ENCODE measurements around the gene RNF130. TPM values are rescaled to one million over a fixed set of nuclear protein-coding genes. Genes with fewer than 3 reads are reported as not detected.
"Not testable (repeated sequence)": the region's sequence is repeated elsewhere in the genome, so short reads cannot be mapped to it uniquely, and the experiment has no call there.

The RNF130 gene
- total RNA-seq, 1 donor from 2014 or later = 49.8 TPM

DNA sequence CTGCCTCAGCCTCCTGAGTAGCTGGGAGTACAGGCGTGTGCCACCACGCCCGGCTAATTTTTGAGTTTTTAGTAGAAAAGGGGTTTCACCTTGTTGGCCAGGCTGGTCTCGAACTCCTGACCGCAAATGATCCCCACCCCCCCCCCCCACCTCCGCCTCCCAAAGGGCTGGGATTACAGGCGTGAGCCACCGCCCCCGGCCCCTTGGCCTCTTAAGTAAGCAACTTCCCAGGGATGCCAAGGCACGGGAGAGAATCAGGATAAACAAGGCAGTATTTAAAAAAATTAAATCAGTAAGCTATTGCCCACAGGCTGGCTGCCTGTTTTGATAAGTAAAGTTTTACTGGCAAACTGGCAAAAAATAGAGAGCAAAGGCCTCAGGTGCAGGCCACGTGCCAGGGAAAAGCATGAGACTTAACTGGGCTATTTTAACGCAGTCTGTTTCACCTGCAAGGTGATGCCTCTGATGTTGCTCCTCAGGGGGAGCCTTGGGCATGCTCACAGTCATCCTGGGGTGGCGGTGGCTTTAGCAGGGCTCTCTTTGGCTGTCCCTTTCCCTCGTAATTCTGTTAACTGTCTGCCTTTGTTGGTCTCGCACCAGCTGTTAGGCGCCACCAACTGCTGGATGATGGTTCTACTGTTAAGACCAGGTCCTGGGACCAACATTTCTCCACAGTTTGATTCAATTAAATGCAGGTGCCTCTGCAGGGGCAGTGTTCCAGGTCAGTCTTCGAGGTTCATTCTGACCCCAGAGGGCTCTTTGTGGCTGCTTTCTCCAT lies 19.4 kb upstream of the RNF130 start:
- DNase-seq (no peak), ATAC-seq (ENCODE audit: poor library complexity) (peak; percentile 44)
- intact Hi-C loops (cut with DNase I) = loop anchor here (5.0 kb wide), 1 partner anchor 104 kb away; no protein-coding TSS in a partner anchor

DNA sequence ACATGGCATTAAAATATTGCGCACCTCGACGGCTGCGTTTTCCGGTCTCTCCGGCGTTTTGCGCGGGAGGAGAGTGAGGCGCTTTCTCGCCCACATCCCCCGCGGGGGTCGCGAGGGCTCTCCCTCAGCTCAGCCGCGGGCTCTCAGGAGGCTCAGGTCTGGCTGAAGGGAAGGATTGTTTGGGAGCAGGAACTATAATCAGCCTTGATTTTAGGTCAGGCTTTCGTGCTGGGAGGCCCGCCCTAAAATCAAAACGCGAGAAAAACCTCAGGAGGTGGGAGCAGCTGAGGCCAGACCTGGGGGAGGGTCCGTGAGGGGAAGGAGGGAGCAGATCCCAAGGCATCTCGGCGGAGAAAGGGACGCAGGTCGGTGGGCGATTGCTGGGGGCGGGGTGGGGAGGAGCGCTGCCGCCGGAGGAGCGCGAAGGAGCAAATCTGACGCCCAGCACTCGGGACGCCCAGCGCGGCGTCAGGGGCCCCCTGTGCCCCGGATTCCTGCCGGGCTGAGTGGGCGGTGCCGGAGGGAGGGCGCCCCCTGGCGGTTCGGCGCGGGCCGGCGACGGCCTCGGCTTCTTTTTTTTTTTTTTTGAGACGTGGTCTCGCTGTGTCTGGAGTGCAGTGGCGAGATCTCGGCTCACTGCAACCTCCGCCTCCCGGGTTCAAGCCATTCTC lies 18.7 kb upstream of the RNF130 start:
- intact Hi-C loops (cut with DNase I) = loop anchor here (5.0 kb wide), 1 partner anchor 103 kb away; no protein-coding TSS in a partner anchor
- ATAC-seq (ENCODE audit: poor library complexity) = peak; percentile 96
- DNase-seq = peak; percentile 86

DNA sequence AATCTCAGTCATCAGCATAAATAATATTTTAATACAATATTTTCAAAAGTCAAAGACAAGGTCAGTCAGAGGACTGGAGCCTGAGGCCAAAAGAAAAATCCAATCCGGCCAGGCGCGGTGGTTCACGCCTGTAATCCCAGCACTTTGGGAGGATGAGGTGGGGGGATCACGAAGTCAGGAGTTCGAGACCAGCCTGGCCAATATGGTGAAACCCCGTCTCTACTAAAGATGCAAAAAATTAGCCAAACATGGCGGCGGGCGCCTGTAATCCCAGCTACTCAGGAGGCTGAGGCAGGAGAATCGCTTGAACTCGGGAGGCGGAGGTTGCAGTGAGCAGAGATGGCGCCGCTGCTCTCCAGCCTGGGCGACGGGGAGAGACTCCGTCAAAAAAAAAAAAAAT lies 18.1 kb upstream of the RNF130 start:
- not testable (repeated sequence) for DNase-seq; ATAC-seq (ENCODE audit: poor library complexity)
- intact Hi-C loops (cut with DNase I) = loop anchor here (5.0 kb wide), 1 partner anchor 102 kb away; no protein-coding TSS in a partner anchor

DNA sequence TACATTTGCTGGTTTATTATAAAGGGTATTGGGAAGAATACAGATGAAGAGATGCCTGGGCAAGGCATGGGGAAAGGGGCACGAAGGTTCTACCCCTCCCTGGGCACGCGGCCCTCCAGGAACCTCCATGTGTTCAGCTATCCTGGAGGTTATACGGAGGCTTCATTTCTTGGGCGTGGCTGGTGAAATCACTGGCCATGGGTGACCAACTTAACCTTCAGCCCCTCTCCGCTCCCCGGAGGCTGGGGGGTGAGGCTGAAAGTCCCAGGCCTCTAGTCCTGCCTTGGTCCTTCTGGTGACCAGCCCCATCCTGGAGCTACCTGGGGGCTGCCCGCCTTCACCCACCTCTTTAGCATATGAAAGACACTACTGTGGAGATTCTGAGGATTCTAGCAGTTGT lies 17.0 kb upstream of the RNF130 start:
- intact Hi-C loops (cut with DNase I) = no loop called here
- DNase-seq (no peak), ATAC-seq (ENCODE audit: poor library complexity) (no peak)

DNA sequence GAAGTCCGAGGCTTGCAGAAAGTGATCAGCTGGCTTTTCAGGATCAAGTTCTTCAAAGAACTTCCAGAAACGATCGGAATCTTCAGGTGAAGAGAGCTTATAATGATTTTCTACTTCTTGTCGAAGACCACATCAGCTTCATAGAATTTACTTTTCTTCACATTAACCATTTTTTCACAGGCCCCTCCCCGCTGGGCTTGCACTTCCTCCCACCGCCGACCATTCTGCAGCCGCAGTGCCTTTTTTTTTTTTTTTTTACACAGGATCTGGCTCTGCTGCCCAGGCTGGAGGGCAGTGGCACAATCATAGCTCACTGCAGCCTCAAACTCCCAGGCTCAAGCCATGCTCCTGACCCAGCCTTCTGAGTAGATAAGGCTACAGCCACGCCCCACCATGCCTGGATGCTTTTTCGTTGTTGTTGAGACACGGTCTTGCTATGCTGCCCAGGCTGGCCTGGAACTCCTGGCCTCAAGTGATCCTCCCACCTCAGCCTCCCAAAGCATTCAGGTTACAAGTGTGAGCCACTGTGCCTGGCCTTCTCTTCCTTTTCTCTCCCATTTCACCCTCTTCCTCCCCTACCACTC lies 15.3 kb upstream of the RNF130 start:
- DNase-seq (no peak), ATAC-seq (ENCODE audit: poor library complexity) (no peak)
- intact Hi-C loops (cut with DNase I) = no loop called here

DNA sequence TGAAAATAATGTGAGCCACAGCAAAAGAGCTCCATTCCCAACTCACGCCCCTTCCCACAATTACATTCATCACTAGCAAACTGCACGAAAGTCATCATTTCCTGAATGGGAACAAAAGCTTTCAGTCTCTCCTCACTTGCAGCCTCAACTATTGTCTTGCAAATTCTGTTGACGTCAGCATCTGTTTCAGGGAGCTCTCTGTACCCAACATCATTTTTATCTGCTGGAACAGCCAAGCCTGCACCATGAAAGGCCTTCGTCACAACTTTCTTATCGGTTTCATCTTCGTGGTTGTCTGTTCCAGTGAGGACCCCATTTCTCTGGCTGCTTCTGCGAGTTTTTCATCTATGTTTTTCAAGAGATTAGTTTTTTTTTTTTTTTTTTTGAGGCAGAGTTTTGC lies 14.3 kb upstream of the RNF130 start:
- ATAC-seq (ENCODE audit: poor library complexity) (no peak), DNase-seq (no peak)
- intact Hi-C loops (cut with DNase I) = no loop called here

DNA sequence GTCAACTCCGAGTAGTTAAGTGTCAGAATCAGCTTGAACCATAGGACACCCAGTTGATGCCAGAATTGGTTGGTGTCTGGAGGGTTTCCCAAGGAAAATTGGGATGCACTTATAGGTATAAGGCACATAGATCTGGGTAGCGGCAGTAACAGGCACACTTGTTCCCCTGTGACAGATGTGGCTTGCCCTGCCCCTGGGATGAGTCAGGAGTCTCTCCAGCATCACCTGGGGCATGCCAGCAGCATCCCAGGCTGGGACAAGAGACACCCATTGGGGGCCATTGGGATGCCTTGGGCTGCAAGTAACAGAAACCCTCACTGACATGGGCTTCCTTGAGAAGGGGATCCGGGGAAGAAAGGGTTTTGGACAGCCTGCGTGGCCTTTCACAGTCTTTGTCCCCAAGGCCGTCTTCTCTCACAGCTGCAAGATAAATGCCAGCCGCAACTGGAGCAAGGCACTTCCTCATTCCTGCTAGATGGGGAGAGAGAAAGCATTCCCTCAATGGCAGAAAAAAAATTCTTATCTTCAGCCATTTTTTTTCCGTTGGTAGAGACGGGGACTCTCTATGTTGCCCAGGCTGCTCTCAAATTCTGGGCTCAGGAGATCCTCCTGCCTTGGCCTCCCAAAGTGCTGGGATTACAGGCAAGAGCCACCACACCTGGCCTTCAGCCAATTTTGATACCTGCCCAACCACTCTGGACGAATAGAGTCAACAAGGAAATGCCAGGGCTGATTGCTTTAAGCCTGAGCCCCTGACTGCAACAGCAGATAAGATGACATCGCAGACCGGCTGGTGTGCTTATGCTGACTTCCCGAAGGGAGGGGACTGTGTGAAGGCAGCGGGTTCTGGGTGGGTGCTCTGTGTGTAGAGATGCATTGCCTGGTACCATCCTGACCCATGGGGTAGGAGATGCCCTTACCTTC lies 13.3 kb upstream of the RNF130 start:
- no peak for DNase-seq
- intact Hi-C loops (cut with DNase I) = no loop called here
- peak; percentile 56 for ATAC-seq (ENCODE audit: poor library complexity)

DNA sequence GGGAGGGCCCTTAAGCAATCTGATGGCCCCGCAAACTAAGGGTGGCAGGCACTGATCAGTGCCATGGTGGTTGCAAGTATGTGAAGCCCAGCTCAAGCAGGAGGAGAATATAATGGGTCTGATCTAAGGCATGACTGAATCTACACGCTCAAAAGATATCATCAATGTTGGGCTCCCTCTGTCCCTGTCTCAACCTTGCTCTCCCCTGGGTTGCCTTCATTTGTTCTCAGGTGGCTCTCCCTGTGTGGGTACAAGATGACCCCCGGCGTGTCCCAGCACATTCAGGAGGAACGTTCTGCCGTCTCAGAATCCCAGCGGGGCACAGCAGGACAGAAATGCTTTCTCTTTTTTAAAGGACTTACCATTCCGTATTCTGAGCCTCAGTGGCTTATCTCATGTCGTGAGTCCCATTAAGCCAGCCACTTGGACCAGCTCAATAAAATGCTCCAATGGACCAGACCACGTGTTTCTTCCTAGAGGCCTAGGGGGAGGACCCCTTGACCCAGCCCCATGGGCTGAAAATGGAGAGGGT lies 12.0 kb upstream of the RNF130 start:
- DNase-seq = no peak
- intact Hi-C loops (cut with DNase I) = no loop called here

DNA sequence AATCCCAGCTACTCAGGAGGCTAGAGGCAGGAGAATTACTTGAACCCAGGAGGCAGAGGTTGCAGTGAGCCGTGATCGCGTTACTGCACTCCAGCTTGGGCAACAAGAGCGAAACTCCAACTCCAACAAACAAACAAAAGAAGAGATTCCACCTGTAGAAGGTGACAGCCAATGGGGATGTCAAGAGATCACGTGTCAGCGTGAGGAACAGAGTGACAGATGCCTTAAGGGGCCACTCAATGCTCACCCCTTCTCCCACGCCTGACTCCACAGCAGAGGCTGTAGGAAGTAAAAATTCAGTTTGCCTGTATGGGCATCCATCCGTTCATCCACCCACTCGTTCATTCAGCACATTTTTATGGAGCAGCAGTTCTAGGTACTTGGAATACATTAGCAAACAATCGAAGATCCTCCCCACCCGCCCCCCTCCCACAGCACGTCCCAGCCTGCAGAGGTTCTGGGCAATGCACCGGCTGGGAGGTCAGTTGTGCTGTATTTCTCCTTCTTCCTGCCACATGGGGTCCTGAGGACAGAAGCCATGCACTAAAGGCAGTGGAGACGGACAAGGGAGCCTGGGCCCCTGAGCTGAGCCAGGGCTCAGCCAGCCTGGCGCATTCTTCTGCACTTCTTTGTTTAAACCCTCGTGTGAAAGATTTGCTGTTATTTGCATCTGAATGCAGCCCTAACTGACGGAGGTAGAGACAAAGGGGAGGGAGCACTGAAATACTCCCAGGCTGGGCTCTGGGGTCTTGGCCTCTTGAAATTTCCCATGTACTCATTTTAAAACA lies 11.3 kb upstream of the RNF130 start:
- no peak for ATAC-seq (ENCODE audit: poor library complexity)
- no peak for DNase-seq
- intact Hi-C loops (cut with DNase I) = no loop called here

More for the DNA sequence above, 12.0 kb upstream of the RNF130 start:
- no peak for ATAC-seq (ENCODE audit: poor library complexity)

DNA sequence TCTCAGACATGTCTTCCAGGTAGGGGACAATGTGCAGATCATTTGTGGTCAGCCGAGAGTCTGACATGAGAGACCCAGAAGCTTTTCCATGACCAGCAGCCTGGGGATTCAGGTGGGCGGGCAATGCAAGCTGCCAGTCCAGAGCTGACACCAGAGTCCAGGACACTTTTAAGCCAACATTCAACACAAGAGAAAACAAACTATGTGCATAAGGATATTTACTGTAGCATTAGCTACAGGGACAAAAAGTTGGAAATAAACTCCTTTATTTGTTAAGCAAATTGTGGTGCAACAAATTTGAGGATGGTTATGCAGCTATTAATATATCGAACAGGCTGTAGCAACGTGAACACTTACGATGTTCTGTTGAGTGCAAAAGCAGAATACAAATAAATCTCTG lies 9.9 kb upstream of the RNF130 start:
- intact Hi-C loops (cut with DNase I) = no loop called here
- ATAC-seq (ENCODE audit: poor library complexity) = no peak
- no peak for DNase-seq

DNA sequence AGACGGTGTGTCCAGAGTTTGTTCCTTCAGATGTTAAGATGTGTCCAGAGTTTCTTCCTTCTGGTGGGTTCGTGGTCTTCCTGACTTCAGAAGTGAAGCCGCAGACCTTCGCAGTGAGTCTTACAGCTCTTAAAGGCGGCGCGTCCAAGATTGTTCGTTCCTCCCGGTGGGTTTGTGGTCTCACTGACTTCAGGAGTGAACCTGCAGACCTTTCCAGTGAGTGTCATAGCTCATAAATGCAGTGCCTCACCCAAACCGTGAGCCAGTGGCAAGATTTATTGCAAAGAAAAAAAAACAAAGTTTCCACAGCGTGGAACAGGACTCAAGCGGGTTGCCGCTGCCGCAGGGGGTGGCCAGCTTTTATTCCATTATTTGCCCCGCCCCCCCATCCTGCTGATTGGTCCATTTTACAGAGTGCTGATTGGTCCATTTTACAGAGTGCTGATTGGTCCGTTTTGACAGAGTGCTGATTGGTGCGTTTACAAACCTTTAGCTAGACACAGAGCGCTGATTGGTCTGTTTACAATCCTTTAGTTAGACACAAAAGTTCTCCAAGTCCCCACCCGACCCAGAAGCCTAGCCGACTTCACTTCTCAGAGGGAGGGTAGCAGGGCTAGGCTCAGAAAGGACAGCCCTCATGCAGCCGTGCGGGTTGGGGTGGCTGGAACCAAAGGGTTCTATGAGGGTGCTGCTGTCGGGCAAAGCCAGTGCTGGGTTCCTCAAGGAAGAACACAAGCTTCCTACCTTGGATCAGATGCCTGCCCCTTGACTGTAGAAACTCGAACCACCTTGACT lies 9.1 kb upstream of the RNF130 start:
- ATAC-seq (ENCODE audit: poor library complexity) = no peak
- peak; percentile 43 for DNase-seq
- intact Hi-C loops (cut with DNase I) = no loop called here

DNA sequence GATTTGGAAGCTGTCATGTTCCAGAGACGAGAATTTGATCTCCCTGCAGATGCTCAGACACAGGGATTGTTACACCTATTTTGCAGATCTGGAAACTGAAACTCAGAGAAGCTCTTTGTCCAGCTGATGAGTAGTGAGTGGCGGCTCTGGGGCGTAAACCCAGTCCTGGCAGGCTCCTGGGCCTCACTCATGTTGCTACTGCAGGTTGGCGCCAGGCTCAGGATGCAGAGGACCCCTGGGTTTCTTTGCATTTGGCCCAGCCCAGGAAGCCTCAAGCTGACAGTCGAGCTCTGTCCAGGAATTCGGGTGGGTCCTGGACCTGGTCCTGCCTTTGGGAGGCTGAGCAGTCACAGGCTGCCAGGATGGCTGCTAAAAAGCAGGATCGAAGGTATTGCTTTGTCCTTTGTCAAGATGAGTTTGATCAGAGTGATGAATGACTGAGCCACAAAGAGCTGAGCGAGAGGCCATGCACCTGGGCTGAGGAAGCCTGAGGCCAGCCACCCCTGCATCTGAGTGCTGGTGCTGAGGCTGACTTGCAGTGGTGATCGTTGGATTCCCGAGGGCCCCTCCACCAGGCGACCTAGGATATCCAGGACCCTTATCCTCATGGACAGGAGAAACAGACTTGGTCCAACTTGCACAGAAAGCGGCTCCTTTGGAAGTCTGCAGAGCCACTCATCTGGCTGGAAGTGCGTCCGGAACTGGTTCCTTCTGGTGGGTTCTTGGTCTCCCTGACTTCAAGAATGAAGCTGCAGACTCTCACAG lies 8.3 kb upstream of the RNF130 start:
- ATAC-seq (ENCODE audit: poor library complexity) (no peak), DNase-seq (peak; percentile 22)
- intact Hi-C loops (cut with DNase I) = loop anchor here (10.0 kb wide), 1 partner anchor 95 kb away; no protein-coding TSS in a partner anchor

DNA sequence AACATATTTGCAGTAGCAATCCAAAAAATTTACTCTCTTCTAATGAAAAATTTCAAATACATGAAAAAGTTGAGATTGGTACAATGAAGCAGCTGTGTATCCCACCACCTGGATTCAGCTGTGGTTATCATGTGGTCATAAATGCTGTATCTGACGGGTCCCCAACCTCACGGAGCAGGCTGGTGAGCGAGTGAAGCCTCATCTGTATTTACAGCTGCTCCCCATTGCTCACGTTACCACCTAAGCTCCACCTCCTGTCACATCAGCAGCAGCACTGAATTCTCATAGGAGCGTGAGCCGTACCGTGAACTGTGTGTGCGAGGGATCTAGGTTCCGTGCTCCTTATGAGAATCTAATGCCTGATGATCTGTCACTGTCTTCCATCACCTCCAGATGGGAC lies 6.8 kb upstream of the RNF130 start:
- DNase-seq = no peak
- intact Hi-C loops (cut with DNase I) = loop anchor here (10.0 kb wide), 1 partner anchor 94 kb away; no protein-coding TSS in a partner anchor
- no peak for ATAC-seq (ENCODE audit: poor library complexity)

DNA sequence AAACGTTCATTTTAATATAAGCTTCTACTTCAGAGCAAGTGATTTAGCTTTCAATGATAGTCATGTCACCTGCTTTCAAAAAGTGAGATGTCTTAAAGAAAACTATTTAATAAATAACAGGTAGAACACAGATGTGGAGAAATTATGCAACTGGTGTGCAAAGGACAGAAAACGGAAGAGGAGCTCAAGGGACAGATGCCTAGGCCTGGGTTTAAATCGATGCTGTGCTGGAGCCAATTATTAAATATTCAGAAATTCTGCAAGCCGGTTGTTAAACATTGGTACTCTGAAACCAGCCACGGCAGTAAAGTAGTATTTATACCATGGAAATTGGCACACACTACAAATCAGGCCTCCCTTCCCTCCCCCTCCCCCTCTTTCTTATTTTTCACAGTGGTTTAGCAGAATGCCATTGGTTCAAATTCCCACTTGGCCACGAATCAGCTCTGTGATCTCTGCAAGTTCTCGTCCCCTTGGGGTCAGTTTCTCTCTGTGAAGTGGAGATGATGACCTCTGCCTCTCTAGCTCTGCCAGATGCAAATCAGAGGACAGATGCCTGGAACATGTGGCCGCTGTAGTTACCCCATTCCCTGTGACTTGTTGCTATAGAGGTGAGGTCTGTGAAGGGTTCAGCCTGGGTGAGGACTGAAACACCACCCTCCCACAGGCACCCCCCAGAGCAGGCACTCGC lies 6.2 kb upstream of the RNF130 start:
- intact Hi-C loops (cut with DNase I) = loop anchor here (10.0 kb wide), 1 partner anchor 93 kb away; no protein-coding TSS in a partner anchor
- DNase-seq (no peak), ATAC-seq (ENCODE audit: poor library complexity) (no peak)

DNA sequence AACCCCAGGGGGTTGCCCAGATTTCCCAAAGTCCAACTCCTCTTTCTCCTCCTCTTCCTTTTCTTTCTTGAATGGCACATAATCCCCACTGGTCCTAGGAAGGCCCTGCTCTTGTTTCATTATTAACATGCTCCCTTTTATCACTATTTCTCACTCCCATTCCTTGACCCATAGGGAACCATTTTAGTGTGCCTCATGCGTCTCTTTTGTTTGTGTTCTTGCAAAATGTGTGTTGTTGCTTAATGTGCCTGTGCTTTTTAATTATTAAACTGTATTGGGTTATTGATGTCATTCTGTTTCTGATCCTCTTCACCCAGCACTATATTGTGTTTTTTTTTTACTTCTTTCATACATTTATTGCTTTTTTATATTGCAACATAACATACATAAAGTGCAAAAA lies 4.1 kb upstream of the RNF130 start:
- intact Hi-C loops (cut with DNase I) = loop anchor here (10.0 kb wide), 1 partner anchor 91 kb away; no protein-coding TSS in a partner anchor

More for the DNA sequence above, 4.1 kb upstream of the RNF130 start:
- no peak for ATAC-seq (ENCODE audit: poor library complexity)
- no peak for DNase-seq
